Lower lobe of right lung (tissue), 2 donors: ENCODE results near the gene GRIN2C. TPM values are rescaled to one million over a fixed set of nuclear protein-coding genes. Genes with fewer than 3 reads are reported as not detected.

Experiments
- ATAC-seq, 2 donors: fragments of 200-7000 bp; cut with Tn5 transposase; one replicate each; pipeline ENCODE4 v1.9.1; 2020 to 2022; ENCODE audit warnings: mild to moderate bottlenecking in 2 of 2, moderate library complexity in 2 of 2
- DNase-seq: peaks from one replicate; pipeline ENCODE4 v3.0.0-alpha.2; 2020
- H3K27ac ChIP-seq: fragments of 200-600 bp; one replicate; pipeline ENCODE4 v1.8.0; 2022
- H3K27me3 ChIP-seq: fragments of 200-600 bp; one replicate; pipeline ENCODE4 v1.8.0; 2022; ENCODE audit warnings: low read depth
- H3K36me3 ChIP-seq: fragments of 200-600 bp; one replicate; pipeline ENCODE4 v1.8.0; 2022; ENCODE audit warnings: mild to moderate bottlenecking
- H3K4me1 ChIP-seq: fragments of 200-600 bp; one replicate; pipeline ENCODE4 v1.8.0; 2022
- H3K4me3 ChIP-seq: fragments of 200-600 bp; one replicate; pipeline ENCODE4 v1.8.0; 2022; ENCODE audit warnings: mild to moderate bottlenecking
- H3K9me3 ChIP-seq: fragments of 200-600 bp; one replicate; pipeline ENCODE4 v1.8.0; 2022
- CTCF ChIP-seq: fragments of 200-600 bp; IDR thresholded peaks from one replicate; pipeline ENCODE4 v1.8.0; 2022; ENCODE audit warnings: antibody characterized with exemption, mild to moderate bottlenecking
- intact Hi-C: fragments of 100-400 bp; cut with DNase I; formaldehyde crosslinking; loops from one replicate; pipeline ENCODE4 v1.11.0; 2022
- total RNA-seq: library from RNA; stranded (reverse); fragmentation: NEBNext Ultra II Directional; extraction: Animal tissue kit (Norgen Biotek cat#: 25700); gene quantifications from one replicate; pipeline ENCODE4 v1.2.1, GENCODE V29; 2021
- donor health status: DM: no; HTN: yes; CAD: no; lungs with severe emphysema.

GRIN2C gene
- total RNA-seq, 1 donor from 2014 or later = 0.83 TPM

GRCh38 chr17:74795327-74796020, 64.2 kb downstream of the GRIN2C start:
- no peak for DNase-seq
- H3K36me3 ChIP-seq = peaks cover 73% of the 10 kb centered on the region

GRCh38 chr17:74792586-74793105, 67.0 kb downstream of the GRIN2C start:
- Histone ChIP-seq H3K36me3 (peaks cover 60% of the 10 kb centered on the region), H3K9me3 (no peaks in the 10 kb centered on the region), H3K27me3 (no peaks in the 10 kb centered on the region), H3K27ac (no peak overlapping the region), H3K4me3 (no peak overlapping the region), H3K4me1 (peaks cover 9% of the 10 kb centered on the region)
- TF ChIP-seq CTCF = no peak
- no peak for DNase-seq
- no peak for ATAC-seq
- intact Hi-C loops = no loop called here

More at GRCh38 chr17:74795327-74796020, 64.2 kb downstream of the GRIN2C start:
- no peak overlapping the region for H3K27ac ChIP-seq
- intact Hi-C loops = no loop called here
- no peak overlapping the region for H3K4me3 ChIP-seq
- no peaks in the 10 kb centered on the region for H3K27me3 ChIP-seq
- H3K9me3 ChIP-seq = no peaks in the 10 kb centered on the region
- no peak for ATAC-seq
- no peak for TF ChIP-seq CTCF
- peaks cover 9% of the 10 kb centered on the region for H3K4me1 ChIP-seq

Other genes starting within 250 kb of the GRIN2C start
- 7.3 TPM for gene CD300E, start 236.1 kb downstream of the GRIN2C start, total RNA-seq
- 66.2 TPM for gene CD300LF, start 147.0 kb downstream of the GRIN2C start, total RNA-seq
- 7.4 TPM for gene RAB37, start 122.6 kb downstream of the GRIN2C start, total RNA-seq
- gene NHERF1, start 111.3 kb downstream of the GRIN2C start, total RNA-seq = 35.7 TPM
- 48.6 TPM for gene NAT9, start 83.5 kb downstream of the GRIN2C start, total RNA-seq
- gene FDXR, start 13.1 kb upstream of the GRIN2C start, total RNA-seq = 12.6 TPM
- not detected for gene FADS6, start 33.7 kb upstream of the GRIN2C start, total RNA-seq
- gene USH1G, start 63.4 kb upstream of the GRIN2C start, total RNA-seq = 0.21 TPM
- not detected for gene OTOP2, start 64.4 kb upstream of the GRIN2C start, total RNA-seq
- not detected for gene OTOP3, start 76.0 kb upstream of the GRIN2C start, total RNA-seq
- gene HID1, start 112.9 kb upstream of the GRIN2C start, total RNA-seq = 28.6 TPM
- gene CDR2L, start 127.7 kb upstream of the GRIN2C start, total RNA-seq = 12.6 TPM
- 22.4 TPM for gene MRPL58, start 152.8 kb upstream of the GRIN2C start, total RNA-seq
- 171 TPM for gene ATP5PD, start 187.1 kb upstream of the GRIN2C start, total RNA-seq
- 22.9 TPM for gene KCTD2, start 187.3 kb upstream of the GRIN2C start, total RNA-seq
- 32.3 TPM for gene SLC16A5, start 228.1 kb upstream of the GRIN2C start, total RNA-seq